GM12891 (cell line): ENCODE data around the gene CACNG7.

Experiments used
- DNase-seq: peaks from one replicate; pipeline ENCODE4 v3.0.0; 2011; ENCODE audit warnings: low spot score; ENCODE audit not compliant: insufficient read length
- FAIRE-seq: peaks from 2 replicates; lab custom pipeline; 2011; peaks lifted over from hg19 to GRCh38; lab: Jason Lieb, UNC
- PAX5 ChIP-seq: IDR thresholded peaks from 2 replicates; pipeline ENCODE4 v1.6.1; 2011; ENCODE audit warnings: low read length, moderate library complexity, mild to moderate bottlenecking; ENCODE audit not compliant: insufficient read depth, severe bottlenecking
- POLR2A ChIP-seq: IDR thresholded peaks from 2 replicates; pipeline ENCODE4 v1.6.1; 2011; ENCODE audit warnings: low read depth, low read length, control low read depth
- POLR2AphosphoS5 ChIP-seq: IDR thresholded peaks from 2 replicates; pipeline ENCODE4 v1.6.1; 2011; ENCODE audit warnings: low read depth, low read length, control low read depth
- POU2F2 ChIP-seq: IDR thresholded peaks from 2 replicates; pipeline ENCODE4 v1.6.1; 2011; ENCODE audit warnings: low read depth, mild to moderate bottlenecking, control low read depth, low read length, moderate library complexity
- SPI1 ChIP-seq: IDR thresholded peaks from 2 replicates; pipeline ENCODE4 v1.6.1; 2011; ENCODE audit warnings: low read depth, low read length, control low read depth
- TAF1 ChIP-seq: IDR thresholded peaks from 2 replicates; pipeline ENCODE4 v1.6.1; 2011; ENCODE audit warnings: low read depth, low read length, control low read depth

CACNG7 gene

DNA sequence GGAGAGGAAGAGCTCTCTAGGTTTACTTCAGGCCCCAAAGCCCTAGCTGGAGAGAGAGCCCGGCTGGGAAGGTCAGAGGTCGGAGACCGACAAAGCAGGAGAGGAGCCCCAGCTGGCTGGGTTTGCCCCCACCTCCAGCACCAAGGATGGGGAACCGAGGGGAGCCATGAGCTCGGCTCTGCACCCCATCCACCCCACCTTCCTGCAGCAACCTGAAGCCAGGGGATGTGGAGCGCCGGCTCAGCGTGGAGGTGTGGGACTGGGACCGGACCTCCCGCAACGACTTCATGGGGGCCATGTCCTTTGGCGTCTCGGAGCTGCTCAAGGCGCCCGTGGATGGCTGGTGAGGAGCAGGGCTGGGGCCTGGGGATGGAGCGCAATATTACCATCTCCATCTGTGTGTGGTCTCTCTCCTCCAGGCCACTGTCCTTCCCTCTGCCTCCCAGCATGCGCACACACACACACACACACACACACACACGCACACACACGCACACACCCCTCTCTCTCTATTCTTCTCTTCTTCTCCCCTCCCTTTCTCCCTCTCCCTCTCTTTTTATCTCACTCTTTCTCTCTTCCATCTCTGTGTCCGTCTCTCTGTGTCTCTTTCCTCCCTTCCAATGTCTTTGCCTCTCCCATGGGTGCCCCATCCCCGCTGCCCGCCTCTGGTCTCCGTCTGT is 16.6 kb upstream of the CACNG7 start:
- FAIRE-seq = no peak

DNA sequence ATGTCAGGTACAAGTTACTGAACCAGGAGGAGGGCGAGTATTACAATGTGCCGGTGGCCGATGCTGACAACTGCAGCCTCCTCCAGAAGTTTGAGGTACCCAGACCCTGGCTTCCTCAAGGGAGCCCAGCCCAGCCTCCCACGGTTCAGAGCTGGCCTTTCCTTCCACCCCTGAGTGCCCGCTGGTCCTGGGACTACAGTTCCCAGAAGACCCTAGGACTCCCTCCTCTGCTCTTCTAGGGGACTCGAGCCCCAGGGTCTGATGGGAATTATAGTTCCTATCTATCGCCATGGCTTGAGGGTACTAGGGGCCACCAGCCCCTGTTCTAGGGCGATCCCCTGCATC is 16.1 kb upstream of the CACNG7 start:
- TF ChIP-seq POLR2AphosphoS5 (no peak), SPI1 (no peak), POLR2A (no peak), PAX5 (no peak), POU2F2 (no peak), TAF1 (no peak)
- DNase-seq (no peak), FAIRE-seq (no peak)

More for the DNA sequence above, 16.6 kb upstream of the CACNG7 start:
- DNase-seq = no peak
- TF ChIP-seq POU2F2 = no peak
- no peak for TF ChIP-seq POLR2A
- no peak for TF ChIP-seq PAX5
- TF ChIP-seq POLR2AphosphoS5 = no peak
- no peak for TF ChIP-seq TAF1
- no peak for TF ChIP-seq SPI1

DNA sequence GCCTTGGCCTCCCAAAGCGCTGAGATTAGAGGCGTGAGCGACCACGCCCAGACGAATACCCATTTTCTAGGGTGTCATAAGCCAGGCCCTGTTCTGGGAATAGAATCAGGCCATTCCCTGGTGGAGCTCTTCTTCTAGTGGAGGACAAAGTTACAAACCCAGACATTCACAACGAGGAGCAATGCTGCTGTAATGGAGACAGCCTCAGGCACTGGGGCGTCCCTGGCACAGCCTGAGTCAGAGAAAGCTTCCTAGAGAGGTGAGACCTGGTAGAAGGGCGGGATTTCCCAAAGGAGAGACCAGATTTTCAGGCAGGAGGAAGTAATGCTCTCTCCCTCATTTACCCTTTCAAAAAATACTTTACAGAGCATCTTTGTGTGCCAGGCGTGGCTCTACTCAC is 14.4 kb upstream of the CACNG7 start:
- no peak for FAIRE-seq
- no peak for DNase-seq
- no peak for TF ChIP-seq PAX5
- no peak for TF ChIP-seq POLR2AphosphoS5
- no peak for TF ChIP-seq POU2F2
- TF ChIP-seq SPI1 = no peak
- TF ChIP-seq POLR2A = no peak
- no peak for TF ChIP-seq TAF1

DNA sequence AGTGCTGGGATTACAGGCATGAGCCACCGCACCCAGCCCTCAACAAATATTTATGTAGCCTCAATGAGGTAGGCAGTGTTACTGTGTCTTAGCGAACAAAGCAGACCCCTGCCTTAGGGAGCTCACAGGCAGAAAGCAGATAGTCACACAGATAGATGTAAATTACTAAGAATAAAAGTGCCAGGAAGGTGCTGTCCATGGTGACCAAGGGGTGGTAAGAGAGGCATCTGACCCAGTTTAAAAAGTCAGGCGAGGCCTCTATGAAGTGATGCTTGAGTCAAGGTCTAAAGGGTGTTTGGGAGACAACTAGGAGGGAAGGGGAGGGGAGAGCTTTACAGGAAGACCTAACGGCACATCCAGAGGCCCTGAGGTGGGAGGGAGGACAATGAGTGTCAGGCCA is 12.4 kb upstream of the CACNG7 start:
- DNase-seq = no peak
- no peak for TF ChIP-seq POLR2A
- TF ChIP-seq PAX5 = no peak
- no peak for TF ChIP-seq POLR2AphosphoS5
- no peak for TF ChIP-seq TAF1
- no peak for TF ChIP-seq POU2F2
- no peak for TF ChIP-seq SPI1
- FAIRE-seq = no peak

DNA sequence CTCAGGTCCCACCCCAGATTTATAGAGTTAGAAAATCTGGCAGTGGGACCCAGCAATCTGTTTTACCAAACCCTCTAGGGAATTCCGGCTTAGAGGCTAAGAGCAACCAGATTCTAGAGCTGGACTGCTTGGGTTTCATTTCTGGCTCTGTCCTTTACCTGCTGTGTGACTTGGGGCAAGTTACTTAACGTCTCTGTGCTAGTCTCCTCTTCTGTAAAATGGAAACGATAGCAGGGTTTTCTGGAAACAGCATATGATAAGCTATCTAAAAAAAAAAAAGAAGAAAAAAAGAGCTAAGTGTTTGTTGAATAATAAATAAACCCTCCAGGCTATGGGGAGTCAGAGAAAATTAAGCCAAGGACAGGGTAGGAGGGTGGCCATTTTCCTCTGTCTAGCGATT is 11.6 kb upstream of the CACNG7 start:
- DNase-seq (no peak), FAIRE-seq (no peak)
- no peak for TF ChIP-seq SPI1
- TF ChIP-seq POLR2AphosphoS5 = no peak
- TF ChIP-seq TAF1 = no peak
- TF ChIP-seq PAX5 = no peak
- no peak for TF ChIP-seq POU2F2
- no peak for TF ChIP-seq POLR2A

DNA sequence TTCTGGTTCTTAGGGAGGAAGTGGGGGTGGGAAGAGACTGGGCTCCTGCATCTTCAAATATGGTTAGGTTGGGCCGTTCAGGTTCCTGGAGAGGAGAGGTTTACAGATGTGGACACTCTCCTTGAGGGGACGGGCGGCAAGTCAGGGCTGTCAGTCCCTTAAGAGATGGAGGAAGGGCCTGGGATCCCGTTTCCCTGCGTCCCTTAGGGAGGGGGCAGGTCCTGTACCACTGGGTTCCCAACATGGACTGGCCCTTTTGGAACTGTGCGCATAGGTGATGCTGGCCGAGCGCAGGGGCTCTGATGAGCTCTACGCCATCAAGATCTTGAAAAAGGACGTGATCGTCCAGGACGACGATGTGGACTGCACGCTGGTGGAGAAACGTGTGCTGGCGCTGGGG is 10.9 kb upstream of the CACNG7 start:
- FAIRE-seq (no peak), DNase-seq (no peak)
- TF ChIP-seq TAF1 (no peak), POLR2A (no peak), PAX5 (no peak)

DNA sequence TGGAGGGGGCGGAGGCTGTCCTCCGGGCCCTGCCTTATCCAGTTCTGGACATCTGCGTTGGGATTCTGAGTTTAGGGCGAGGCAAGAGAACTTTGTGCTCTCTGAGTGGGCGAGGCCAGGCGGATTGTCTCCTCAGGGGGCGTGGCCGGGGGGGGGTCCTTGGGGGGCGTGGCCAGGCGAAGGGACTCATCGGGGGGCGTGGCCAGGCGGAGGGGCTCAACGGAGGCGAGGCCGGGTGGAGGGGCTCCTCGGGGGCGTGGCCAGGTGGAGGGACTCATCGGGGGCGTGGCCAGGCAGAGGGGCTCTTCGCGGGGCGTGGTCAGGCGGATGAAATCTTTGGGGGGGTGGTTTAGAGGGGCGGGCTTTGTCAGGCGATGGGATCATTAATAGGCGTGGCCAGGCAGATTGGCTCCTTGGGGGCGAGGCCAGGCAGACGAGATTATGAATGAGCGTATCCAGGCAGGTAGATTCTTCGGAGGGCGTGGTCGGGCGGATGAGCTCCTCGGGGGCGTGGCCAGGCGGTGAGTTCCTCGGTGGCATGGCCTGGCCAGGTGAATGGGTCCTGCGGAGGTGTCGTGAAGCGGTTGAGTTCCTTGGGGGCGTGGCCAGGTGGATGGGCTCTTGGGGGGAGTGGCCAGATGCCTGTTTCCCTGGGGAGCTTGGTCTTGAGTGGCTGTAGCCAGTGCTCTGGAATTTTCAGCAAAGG is 10.3 kb upstream of the CACNG7 start:
- FAIRE-seq (no peak), DNase-seq (no peak)
- TF ChIP-seq POLR2A (no peak), POU2F2 (no peak), PAX5 (no peak), POLR2AphosphoS5 (no peak)

DNA sequence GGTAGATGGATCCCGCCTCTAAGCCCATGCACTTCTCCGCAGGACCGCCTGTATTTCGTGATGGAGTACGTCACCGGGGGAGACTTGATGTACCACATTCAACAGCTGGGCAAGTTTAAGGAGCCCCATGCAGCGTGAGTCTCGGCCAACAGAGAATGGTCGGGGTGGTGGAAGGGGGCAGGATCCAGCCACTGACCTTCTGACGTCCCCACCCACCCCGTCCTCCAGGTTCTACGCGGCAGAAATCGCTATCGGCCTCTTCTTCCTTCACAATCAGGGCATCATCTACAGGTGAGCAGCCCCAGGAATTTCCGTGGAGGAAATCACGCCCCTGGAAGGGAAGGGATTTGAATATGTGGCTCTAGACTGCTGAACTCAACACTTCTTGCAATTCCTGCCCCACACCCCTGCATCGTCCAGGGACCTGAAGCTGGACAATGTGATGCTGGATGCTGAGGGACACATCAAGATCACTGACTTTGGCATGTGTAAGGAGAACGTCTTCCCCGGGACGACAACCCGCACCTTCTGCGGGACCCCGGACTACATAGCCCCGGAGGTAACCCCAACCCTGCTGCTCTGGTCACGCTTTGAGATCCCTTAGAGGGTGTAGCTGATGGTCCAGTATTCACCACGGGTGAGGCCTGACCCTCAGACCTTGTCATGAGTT is 8.8 kb upstream of the CACNG7 start:
- FAIRE-seq (no peak), DNase-seq (no peak)
- no peak for TF ChIP-seq POU2F2
- TF ChIP-seq SPI1 = no peak

DNA sequence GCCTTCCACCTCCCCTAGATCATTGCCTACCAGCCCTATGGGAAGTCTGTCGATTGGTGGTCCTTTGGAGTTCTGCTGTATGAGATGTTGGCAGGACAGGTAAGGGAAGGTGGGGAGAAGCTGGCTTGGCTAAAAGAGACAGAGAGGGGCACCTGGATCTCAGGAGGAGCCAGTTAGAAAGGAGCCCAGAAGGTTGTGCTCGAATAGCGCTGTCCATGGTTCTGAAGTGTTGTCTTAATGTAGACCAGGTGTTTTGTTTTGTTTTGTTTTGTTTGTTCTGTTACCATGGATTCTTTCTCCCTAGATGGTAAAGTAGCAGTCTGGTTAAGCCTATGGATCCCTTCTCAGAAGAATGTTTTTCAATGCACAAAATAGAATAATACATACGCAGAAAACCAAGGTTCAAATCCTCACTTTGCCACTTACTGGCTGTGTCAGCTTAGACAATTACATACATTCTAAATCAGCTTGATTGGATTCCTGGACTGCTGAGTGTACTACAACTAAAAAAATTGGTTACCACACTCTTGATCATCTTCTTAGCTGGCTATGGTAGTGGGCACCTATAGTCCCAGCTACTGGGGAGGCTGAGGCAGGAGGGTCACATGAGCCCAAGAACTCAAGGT is 5.9 kb upstream of the CACNG7 start:
- no peak for TF ChIP-seq PAX5
- TF ChIP-seq TAF1 = no peak
- no peak for TF ChIP-seq POLR2A
- no peak for TF ChIP-seq SPI1
- TF ChIP-seq POLR2AphosphoS5 = no peak
- no peak for TF ChIP-seq POU2F2
- FAIRE-seq = no peak

More for the DNA sequence above, 5.9 kb upstream of the CACNG7 start:
- DNase-seq = no peak
